Hypothalamus (tissue), 51 donors: ENCODE data around the gene TCP11.

Source experiments
- DNase-seq, 51 donors: peaks; one replicate each; lab custom pipeline; 2025; lab: John Stamatoyannopoulos, UW

The TCP11 gene

GRCh38 chr6:35141007-35141655, at the start of gene TCP11:
Gene TCP11, minus strand, starts transcription at chr6:35141339. Its CDS starts 469 bp downstream, at chr6:35140870.
- no peak for DNase-seq

GRCh38 chr6:35190306-35190705, 49.2 kb upstream of the TCP11 start:
- DNase-seq, result no peak

GRCh38 chr6:35188886-35189285, 47.7 kb upstream of the TCP11 start:
- no peak for DNase-seq

- no peak for DNase-seq
Observed at GRCh38 chr6:35186571-35186970, 45.4 kb upstream of the TCP11 start.

DNA sequence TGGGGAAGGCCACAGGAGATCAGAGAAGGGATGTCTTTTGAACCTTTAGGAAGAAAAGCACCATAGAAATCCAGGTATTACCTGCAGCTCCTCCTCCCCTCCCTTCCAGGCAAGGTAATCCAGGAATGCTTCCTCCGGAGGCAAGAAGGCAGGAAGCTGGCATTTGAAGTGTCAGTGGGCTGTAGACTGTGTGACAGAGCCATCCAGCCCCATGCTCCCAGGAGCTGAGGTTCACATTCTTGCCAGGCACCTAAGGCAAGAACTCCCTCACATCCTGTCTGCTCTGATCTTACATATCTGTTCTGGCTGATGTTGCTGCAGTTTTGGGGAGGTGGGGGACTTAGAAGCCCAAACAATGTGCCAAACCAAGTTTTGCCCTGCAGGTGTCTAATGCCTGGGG, 44.8 kb upstream of the TCP11 start:
- DNase-seq, result no peak

DNA sequence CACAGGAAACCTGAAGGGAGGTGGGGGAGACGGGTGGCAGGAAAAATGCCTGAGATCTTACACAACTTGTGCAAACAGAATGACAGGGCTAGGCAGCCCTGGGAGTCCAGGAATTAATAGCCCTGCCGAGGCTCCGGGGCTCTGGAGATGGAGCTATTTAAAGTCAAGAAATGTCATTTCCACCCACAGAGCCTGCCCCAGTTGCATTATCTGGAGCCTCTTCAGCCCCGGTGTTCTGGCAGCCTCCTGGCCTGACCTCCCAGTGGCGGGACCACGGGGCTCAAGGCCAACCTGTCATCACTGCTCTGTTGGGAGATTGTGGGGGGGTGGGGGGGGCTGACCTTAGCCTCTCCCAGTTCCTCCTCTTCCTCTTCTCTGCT, 44.2 kb upstream of the TCP11 start:
- no peak for DNase-seq

DNA sequence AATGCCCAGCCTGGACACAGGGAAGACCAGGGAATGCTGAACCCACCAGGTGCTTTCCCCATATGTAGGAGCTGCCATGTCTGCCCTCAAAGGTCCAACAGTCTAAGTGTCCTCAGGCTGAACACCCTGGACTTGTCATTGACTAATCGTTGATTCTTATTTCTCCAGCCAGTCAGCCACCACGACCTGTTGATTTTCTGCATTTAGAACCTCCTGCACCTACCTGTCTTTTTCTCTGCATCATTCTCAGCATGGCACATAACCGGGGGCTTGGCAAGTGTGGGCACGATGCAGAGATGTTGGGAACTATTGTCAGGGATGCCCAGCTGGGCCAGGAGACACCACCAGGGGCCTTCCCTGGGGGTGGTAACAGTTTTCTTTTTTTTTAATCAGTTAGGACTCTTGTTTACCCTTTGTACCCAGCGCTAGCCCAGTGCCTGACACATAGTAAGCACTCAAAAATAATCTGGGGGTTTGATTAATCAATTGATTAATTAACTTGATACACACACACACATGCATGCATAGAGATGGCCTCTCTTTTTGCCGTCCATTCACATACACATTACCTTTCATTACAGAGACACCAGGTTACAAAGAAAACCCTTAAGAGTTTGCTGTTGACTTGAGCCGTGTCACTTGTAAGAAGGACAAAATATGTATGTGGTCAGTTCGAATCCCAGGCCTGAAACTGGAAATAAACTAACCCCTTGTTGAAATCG, 43.6 kb upstream of the TCP11 start:
- DNase-seq, result no peak

GRCh38 chr6:35183935-35184334, 42.8 kb upstream of the TCP11 start:
- DNase-seq, result no peak

DNA sequence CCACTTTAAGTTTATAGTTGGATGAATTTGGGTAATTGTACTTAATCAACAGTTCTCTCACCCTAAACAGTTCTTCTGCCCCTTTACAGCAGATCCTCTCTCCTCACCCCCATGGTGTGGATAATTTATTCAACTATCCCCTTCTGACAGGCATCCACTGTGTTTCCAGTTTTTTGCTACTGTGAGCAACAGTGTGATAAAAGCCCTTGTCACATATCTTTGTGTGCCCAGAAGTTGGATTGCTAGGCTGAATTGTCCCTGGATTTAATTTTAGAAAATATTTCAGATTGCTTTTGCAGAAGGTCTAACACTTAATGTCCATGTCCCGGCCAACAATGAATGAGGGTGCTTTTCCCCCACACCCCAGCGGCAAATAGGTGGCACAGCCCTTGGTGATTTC, 42.1 kb upstream of the TCP11 start:
- no peak for DNase-seq

DNA sequence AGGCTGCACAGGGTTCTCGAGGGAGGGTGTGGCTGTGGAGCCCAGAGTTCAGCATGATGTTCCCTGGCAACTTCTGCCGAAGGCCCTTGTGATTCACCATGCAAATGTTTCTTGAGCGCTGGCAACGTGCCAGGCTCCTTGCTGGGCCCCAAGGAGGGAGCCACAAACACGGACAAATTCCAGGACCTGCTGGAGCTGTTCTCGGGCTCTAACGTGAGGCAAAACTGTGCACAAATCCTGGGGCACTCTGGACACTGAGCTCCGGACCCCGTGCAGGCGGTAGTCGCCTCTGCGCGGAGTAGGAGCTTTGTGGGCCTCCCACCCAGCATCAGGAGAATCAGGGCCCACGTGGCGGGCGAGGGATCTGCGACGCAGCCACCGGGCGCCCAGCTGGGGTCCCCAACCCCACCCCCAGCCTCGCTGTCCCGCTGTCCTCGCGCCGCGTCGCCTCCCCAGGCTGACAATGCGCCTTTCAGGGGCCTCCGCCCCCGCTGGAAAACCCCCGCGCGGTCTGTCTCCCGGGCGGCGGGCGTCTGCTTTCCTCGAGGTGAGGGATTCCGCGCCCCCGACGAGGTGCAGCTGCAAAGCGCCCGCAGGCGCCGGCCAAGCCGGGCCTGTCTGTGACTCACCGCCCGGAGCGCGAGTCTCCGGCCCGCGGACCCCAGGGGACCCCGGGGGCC, 40.9 kb upstream of the TCP11 start:
- DNase-seq, result peak in 2 of 51 donors; percentile 5 to 15

DNA sequence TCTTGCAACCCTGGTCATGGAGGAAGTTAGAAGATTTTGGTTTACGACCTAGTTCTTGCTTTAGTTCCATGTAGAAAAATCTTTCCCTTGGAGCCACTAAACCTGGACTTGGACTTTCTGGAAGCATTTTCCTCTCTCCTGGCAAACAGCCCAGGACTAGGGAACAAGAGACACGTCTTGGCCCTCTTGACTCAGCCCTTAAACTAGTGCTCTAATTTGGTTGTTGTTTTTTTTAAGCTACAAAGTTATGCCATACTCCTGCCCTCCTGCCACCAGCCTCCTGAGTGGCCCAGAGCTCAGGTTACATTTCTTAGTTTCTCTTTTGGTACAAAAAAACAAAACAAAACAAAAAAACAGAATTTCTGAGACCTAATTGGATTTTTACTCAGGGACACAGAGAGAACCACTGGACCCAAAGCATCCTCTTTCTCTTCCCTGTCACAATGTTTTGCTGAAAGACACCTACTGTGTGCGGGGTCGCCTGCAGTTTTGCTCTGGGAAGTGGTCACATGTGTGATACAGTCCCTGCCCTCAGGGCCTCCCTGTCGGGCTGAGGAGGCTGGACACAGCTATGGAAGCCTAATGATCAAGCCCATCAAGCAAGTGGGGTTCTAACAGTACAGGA, 40.3 kb upstream of the TCP11 start:
- DNase-seq, result no peak

GRCh38 chr6:35179901-35180535, 38.9 kb upstream of the TCP11 start:
- no peak for DNase-seq

- no peak for DNase-seq
Observed at GRCh38 chr6:35178932-35179832, 38.0 kb upstream of the TCP11 start.

DNA sequence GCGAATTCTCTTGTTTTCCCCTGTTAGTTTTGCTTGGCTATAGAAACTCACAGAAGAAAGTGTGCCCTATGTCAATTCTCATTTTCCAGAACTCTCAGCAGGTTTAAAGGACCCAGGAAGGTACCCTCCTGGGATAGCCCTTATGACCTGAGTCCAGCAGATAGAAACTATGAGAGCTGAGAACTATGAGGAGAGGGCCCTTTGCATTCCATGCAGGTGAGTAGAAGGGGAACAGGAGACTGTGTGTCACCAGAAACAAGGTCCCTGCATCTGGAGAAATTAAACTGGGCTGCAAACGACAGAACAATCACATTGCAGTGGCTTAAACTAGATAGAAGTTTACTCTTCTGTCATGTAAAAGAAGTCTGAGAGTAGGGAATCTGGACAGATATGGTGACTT, 36.9 kb upstream of the TCP11 start:
- no peak for DNase-seq

- no peak for DNase-seq
Observed at GRCh38 chr6:35177596-35177995, 36.5 kb upstream of the TCP11 start.

DNA sequence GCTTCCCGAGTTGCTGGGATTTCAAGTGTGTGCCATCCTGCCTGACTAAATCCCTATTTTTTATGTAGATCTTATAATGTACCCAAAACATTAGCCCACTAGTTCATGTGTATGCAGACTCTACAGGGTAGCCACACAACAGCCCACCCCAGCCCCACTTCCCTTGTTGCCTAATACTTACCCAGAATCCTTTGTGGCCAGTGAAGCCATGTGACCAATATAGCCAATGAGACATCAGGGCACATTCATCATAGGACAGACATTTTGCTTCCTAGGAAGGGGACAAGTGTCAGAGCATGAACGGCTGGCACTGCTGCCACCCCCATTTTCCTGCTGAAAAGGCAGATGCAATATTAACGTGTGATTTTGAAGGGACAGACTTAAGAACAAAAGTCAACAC, 36.0 kb upstream of the TCP11 start:
- DNase-seq, result no peak

- no peak for DNase-seq
Observed at GRCh38 chr6:35176301-35177024, 35.3 kb upstream of the TCP11 start.

- DNase-seq, result no peak
Observed at GRCh38 chr6:35174501-35174900, 33.4 kb upstream of the TCP11 start.

DNA sequence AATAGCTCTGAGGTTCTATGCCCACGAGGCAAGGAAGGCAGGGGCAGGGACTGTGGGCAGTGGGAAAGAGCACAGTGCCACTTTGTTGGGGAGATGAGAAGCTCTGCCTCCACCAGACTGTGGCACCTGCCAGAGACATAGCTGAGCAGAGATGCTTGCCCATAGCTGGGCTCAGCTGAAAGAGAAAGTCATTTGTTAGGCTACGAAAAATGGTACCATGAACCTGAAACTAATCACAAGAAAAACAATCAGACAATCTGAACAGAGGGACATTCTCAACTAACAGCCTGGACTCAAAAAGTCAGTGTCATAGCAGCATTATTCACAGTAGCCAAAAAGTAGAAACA, 32.9 kb upstream of the TCP11 start:
- DNase-seq, result no peak
